IMR-90 (cell line): ENCODE measurements around the gene PNCK. TPM values are rescaled to one million over a fixed set of nuclear protein-coding genes. Genes with fewer than 3 reads are reported as not detected.
"Not testable (repeated sequence)": the region's sequence is repeated elsewhere in the genome, so short reads cannot be mapped to it uniquely, and the experiment has no call there.

ENCODE experiments used
- ATAC-seq: fragments of 200-7000 bp; cut with Tn5 transposase; 2 replicates; pipeline ENCODE4 v1.9.1; 2020; ENCODE audit warnings: low read depth, mild to moderate bottlenecking, moderate library complexity
- BruUV-seq: library from RNA; stranded (reverse); fragments of 400-500 nt; replicated peaks from 2 replicates; lab custom pipeline; 2021; lab: Mats Ljungman, UMichigan
- CTCF ChIA-PET: fragments of 300-600 bp; formaldehyde crosslinking; extraction: SDS; loops from one replicate; lab custom pipeline; 2021; ENCODE audit warnings: antibody characterized with exemption; lab: Yijun Ruan, JAX
- POLR2A ChIA-PET: fragments of 300-600 bp; sonication (Branson Sonifier 250); formaldehyde crosslinking; loops from one replicate; lab custom pipeline; 2022; ENCODE audit warnings: antibody characterized with exemption; ENCODE audit not compliant: unreplicated experiment; lab: Charles Lee
- DNase-seq: peaks from one replicate; pipeline ENCODE4 v3.0.0; 2013
- H2AFZ ChIP-seq: replicated peaks from 2 replicates; pipeline ENCODE3; 2013; ENCODE audit warnings: low read length, mild to moderate bottlenecking; ENCODE audit not compliant: poor library complexity
- H2AK5ac ChIP-seq: 2 replicates; pipeline ENCODE4 v1.6.1; 2013; ENCODE audit warnings: low read depth, low read length, inconsistent platforms
- H2AK9ac ChIP-seq: replicated peaks from 2 replicates; pipeline ENCODE3; 2013; ENCODE audit warnings: mild to moderate bottlenecking, low read depth, low read length, moderate library complexity; ENCODE audit not compliant: poor library complexity
- H2BK120ac ChIP-seq: 2 replicates; pipeline ENCODE4 v1.6.1; 2013; ENCODE audit warnings: low read depth, low read length, inconsistent platforms
- H2BK15ac ChIP-seq: 3 replicates; pipeline ENCODE4 v1.6.1; 2013; ENCODE audit warnings: low read depth, low read length, inconsistent platforms
- H2BK20ac ChIP-seq: 2 replicates; pipeline ENCODE4 v1.6.1; 2013; ENCODE audit warnings: low read depth, mild to moderate bottlenecking, inconsistent platforms, low read length, moderate library complexity
- H2BK5ac ChIP-seq: 2 replicates; pipeline ENCODE4 v1.6.1; 2013; ENCODE audit warnings: mild to moderate bottlenecking, low read depth, low read length, inconsistent platforms; ENCODE audit not compliant: poor library complexity, severe bottlenecking
- H3K14ac ChIP-seq: replicated peaks from 2 replicates; pipeline ENCODE4 v1.6.1; 2013; ENCODE audit warnings: low read depth, low read length, inconsistent platforms
- H3K18ac ChIP-seq: 2 replicates; pipeline ENCODE4 v1.6.1; 2013; ENCODE audit warnings: low read depth, low read length, control low read depth
- H3K23ac ChIP-seq: 2 replicates; pipeline ENCODE4 v1.6.1; 2013; ENCODE audit warnings: low read depth, low read length, inconsistent platforms
- H3K27ac ChIP-seq: 2 replicates; pipeline ENCODE4 v1.5.1; 2013; ENCODE audit warnings: mild to moderate bottlenecking, control low read depth, low read length; ENCODE audit not compliant: insufficient read depth
- H3K27me3 ChIP-seq: 2 replicates; pipeline ENCODE4 v1.6.1; 2013; ENCODE audit warnings: low read length; ENCODE audit not compliant: control insufficient read depth, insufficient read depth
- H3K36me3 ChIP-seq: 2 replicates; pipeline ENCODE4 v1.6.1; 2013; ENCODE audit warnings: low read length, mixed read lengths; ENCODE audit not compliant: control insufficient read depth, insufficient read depth
- H3K4ac ChIP-seq: 2 replicates; pipeline ENCODE4 v1.6.1; 2013; ENCODE audit warnings: low read depth, low read length, inconsistent platforms
- H3K4me1 ChIP-seq: 2 replicates; pipeline ENCODE4 v1.6.1; 2013; ENCODE audit warnings: low read length, mixed read lengths; ENCODE audit not compliant: control insufficient read depth, insufficient read depth
- H3K4me2 ChIP-seq: 2 replicates; pipeline ENCODE4 v1.6.1; 2013; ENCODE audit warnings: low read depth, mild to moderate bottlenecking, control low read depth, low read length, moderate library complexity
- H3K4me3 ChIP-seq: 2 replicates; pipeline ENCODE4 v1.5.1; 2013; ENCODE audit warnings: low read depth, mild to moderate bottlenecking, control low read depth, low read length, moderate library complexity; ENCODE audit not compliant: insufficient read depth
- H3K56ac ChIP-seq: 2 replicates; pipeline ENCODE4 v1.6.1; 2013; ENCODE audit warnings: low read length, inconsistent platforms; ENCODE audit not compliant: insufficient read depth; ENCODE audit errors: extremely low read depth
- H3K79me1 ChIP-seq, 2 experiments: 2 replicates each; pipeline ENCODE4 v1.6.1; 2013; ENCODE audit warnings: low read length in 2 of 2, inconsistent platforms in 1 of 2, low read depth in 1 of 2
- H3K9ac ChIP-seq: 2 replicates; pipeline ENCODE4 v1.6.1; 2013; ENCODE audit warnings: low read depth, low read length, control low read depth
- H3K9me1 ChIP-seq: 2 replicates; pipeline ENCODE4 v1.6.1; 2013; ENCODE audit warnings: low read length, inconsistent platforms; ENCODE audit not compliant: insufficient read depth
- H3K9me3 ChIP-seq: 2 replicates; pipeline ENCODE4 v1.6.1; 2013; ENCODE audit warnings: low read length; ENCODE audit not compliant: control insufficient read depth, insufficient read depth
- H4K20me1 ChIP-seq: 2 replicates; pipeline ENCODE4 v1.6.1; 2013; ENCODE audit warnings: low read length, inconsistent platforms; ENCODE audit not compliant: insufficient read depth
- H4K5ac ChIP-seq: 2 replicates; pipeline ENCODE4 v1.6.1; 2013; ENCODE audit warnings: mild to moderate bottlenecking, low read depth, low read length, control low read depth
- H4K8ac ChIP-seq, 2 experiments: 2 replicates each; pipeline ENCODE4 v1.6.1; 2013; ENCODE audit warnings: low read depth in 2 of 2, low read length in 2 of 2, control low read depth in 1 of 2, inconsistent platforms in 1 of 2
- H4K91ac ChIP-seq: 2 replicates; pipeline ENCODE4 v1.6.1; 2013; ENCODE audit warnings: low read depth, low read length, inconsistent platforms; ENCODE audit not compliant: insufficient read depth
- WGBS, 2 experiments: methylation state at CpG; one replicate each; pipeline versions ENCODE4 v1.1.5 to v1.1.7; 2013; ENCODE audit warnings: missing lambda C conversion rate in 2 of 2; ENCODE audit not compliant: insufficient read length in 1 of 2; ENCODE audit errors: extremely low coverage in 2 of 2; 5-methylcytosine and 5-hydroxymethylcytosine counted together
- dilution Hi-C: fragments of 300-500 bp; cut with HindIII; formaldehyde crosslinking; loops from one replicate; pipeline ENCODE4 v1.14.3; 2018; ENCODE audit warnings: low sequenced_read_pairs; ENCODE audit not compliant: unreplicated experiment
- in situ Hi-C: fragments of 300-500 bp; cut with MboI; formaldehyde crosslinking; loops from 3 replicates; pipeline ENCODE4 v1.14.3; 2019; ENCODE audit warnings: low sequenced_read_pairs, inconsistent platforms, mixed read lengths
- intact Hi-C: fragments of 100-400 bp; cut with micrococcal nuclease; formaldehyde crosslinking; loops from 2 replicates; pipeline ENCODE4 v1.10.0; 2022
- polyA plus RNA-seq, 3 experiments: library from polyadenylated mRNA; depleted of rRNA; stranded (reverse); fragments of >200 nt; gene quantifications; 2 replicates each; pipeline ENCODE4 v1.2.3, GENCODE V29; 2012; ENCODE audit warnings: low replicate concordance in 1 of 3
- total RNA-seq: library from RNA; depleted of rRNA; stranded (reverse); fragments of >200 nt; gene quantifications from 2 replicates; pipeline ENCODE4 v1.2.3, GENCODE V29; 2012

PNCK gene
- total and polyA plus RNA-seq, 2 of the 4 experiments (the other 2 are of a cell fraction) = 0.18 to 0.22 TPM

DNA sequence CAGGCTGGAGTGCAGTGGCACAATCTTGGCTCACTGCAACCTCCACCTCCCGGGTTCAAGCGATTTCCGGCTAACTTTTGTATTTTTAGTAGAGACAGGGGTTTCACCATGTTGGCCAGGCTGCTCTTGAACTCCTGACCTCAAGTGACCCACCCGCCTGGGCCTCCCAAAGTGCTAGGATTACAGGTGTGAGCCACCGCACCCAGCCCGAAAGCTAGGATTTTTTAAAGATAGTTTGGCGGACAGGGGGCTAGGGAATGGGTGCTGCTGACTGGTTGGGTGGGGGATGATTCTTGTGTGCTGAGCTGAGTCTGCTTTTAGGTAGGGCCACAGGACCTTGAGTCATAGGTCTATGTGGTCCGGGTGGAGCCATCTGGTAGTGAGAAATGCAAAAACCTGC lies 9.9 kb upstream of the PNCK start:
- POLR2A ChIA-PET, CTCF ChIA-PET: not testable (repeated sequence)
- WGBS, 2 experiments = 91% methylated on average over 4 of the region's 8 CpGs; no CpG with 5 or more reads in 1 of the 2 experiments

More for the DNA sequence above, 9.9 kb upstream of the PNCK start:
- H4K20me1 ChIP-seq, H2BK120ac ChIP-seq, H3K27me3 ChIP-seq, ATAC-seq, H3K9ac ChIP-seq, H4K5ac ChIP-seq, BruUV-seq, in situ Hi-C loops, H3K18ac ChIP-seq, H2AK5ac ChIP-seq, H2BK5ac ChIP-seq, H3K4me1 ChIP-seq, dilution Hi-C loops, H3K4me3 ChIP-seq, H3K23ac ChIP-seq, H2BK15ac ChIP-seq, H2AFZ ChIP-seq, H3K36me3 ChIP-seq, H4K8ac ChIP-seq, H2BK20ac ChIP-seq, H3K79me1 ChIP-seq, H3K27ac ChIP-seq, intact Hi-C loops, DNase-seq, H3K4me2 ChIP-seq, H4K91ac ChIP-seq, H3K14ac ChIP-seq, H3K9me3 ChIP-seq, H2AK9ac ChIP-seq, H3K4ac ChIP-seq, H3K9me1 ChIP-seq, H3K56ac ChIP-seq: not testable (repeated sequence)
